ENCODE measurements around the gene KRTAP4-9. TPM values are rescaled to one million over a fixed set of nuclear protein-coding genes. Genes with fewer than 3 reads are reported as not detected.
"Not testable (repeated sequence)": the region's sequence is repeated elsewhere in the genome, so short reads cannot be mapped to it uniquely, and the experiment has no call there.

The KRTAP4-9 gene
- polyA plus RNA-seq, 1 donor from 2014 or later = not detected

DNA sequence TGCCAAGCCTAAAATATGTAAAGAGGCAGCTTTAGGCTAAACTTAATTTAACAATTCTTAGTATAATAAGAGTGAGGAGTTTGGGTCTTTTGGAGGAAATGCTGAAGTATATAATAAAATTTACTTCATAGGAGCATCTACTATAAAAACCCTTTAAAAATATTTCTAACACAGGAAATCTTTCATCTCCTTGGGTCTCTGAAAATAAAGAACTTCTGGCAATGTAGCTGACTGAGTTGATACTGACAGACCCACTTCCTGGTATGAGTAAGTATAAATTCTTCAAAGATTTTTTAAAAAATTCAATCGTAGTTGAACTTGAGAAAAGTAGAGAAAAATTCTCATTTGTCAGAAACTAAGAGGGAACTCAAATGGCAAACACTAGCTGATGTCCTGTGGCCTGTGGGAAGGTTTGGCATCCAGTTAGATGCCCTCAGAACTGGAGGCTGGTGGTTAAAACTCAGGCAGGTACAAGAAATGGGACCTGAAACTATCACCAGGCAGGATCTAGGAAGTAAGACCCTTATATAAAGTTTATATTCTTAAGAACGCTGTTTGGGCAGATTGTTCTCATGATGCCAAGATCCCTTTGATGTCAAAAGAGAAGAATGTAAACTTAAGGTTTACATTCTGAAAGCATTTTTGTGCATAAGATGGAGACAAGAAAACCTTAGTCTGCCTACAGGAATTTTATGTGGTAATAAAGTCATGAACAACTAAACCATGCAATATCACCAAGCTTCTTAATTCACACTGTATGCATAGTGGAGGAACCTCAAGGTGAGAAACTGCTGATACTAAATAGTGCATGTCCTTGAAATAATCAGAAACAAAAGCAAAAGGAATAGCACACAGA is 28.9 kb downstream of the KRTAP4-9 start:
- Histone ChIP-seq H3K27me3 (ENCODE audit: insufficient read depth, low read depth, low read length) (no peaks in the 10 kb centered on the region), H3K4me2 (ENCODE audit: low read length) (no peak overlapping the region), H3K4me3 (ENCODE audit: low read length) (no peak overlapping the region), H3K79me2 (replicated peaks; ENCODE audit: insufficient read depth, low read length) (no peaks in the 10 kb centered on the region), H2AFZ (ENCODE audit: low read depth, low read length) (no peak overlapping the region), H3K9me2 (ENCODE audit: insufficient read depth, low read length) (no peaks in the 10 kb centered on the region), H3K27ac (ENCODE audit: low read length) (no peak overlapping the region), H3K36me3 (ENCODE audit: insufficient read depth, low read length) (no peaks in the 10 kb centered on the region), H3K9ac (ENCODE audit: low read length) (no peak overlapping the region), H4K20me1 (ENCODE audit: insufficient read depth) (no peaks in the 10 kb centered on the region), H3K9me3 (ENCODE audit: low read length) (no peaks in the 10 kb centered on the region), H3F3A (ENCODE audit: insufficient read depth, low read length, poor library complexity, severe bottlenecking) (no peaks in the 10 kb centered on the region)
- TF ChIP-seq POLR2AphosphoS5 (IDR thresholded peaks at IDR 0.05) (no peak), EZH2 (IDR thresholded peaks at IDR 0.05; ENCODE audit: borderline replicate concordance, insufficient read depth, low read length, poor library complexity, severe bottlenecking) (no peak), TAF1 (IDR thresholded peaks at IDR 0.05; ENCODE audit: low read depth) (no peak), EP300 (conservative IDR thresholded peaks at IDR 0.05; ENCODE audit: poor library complexity, severe bottlenecking) (no peak), RAD21 (conservative IDR thresholded peaks at IDR 0.05) (no peak), MXI1 (conservative IDR thresholded peaks at IDR 0.05; ENCODE audit: poor library complexity, severe bottlenecking) (no peak), SMC3 (conservative IDR thresholded peaks at IDR 0.05; ENCODE audit: poor library complexity) (no peak)
- TF ChIP-seq, protein P1, sequence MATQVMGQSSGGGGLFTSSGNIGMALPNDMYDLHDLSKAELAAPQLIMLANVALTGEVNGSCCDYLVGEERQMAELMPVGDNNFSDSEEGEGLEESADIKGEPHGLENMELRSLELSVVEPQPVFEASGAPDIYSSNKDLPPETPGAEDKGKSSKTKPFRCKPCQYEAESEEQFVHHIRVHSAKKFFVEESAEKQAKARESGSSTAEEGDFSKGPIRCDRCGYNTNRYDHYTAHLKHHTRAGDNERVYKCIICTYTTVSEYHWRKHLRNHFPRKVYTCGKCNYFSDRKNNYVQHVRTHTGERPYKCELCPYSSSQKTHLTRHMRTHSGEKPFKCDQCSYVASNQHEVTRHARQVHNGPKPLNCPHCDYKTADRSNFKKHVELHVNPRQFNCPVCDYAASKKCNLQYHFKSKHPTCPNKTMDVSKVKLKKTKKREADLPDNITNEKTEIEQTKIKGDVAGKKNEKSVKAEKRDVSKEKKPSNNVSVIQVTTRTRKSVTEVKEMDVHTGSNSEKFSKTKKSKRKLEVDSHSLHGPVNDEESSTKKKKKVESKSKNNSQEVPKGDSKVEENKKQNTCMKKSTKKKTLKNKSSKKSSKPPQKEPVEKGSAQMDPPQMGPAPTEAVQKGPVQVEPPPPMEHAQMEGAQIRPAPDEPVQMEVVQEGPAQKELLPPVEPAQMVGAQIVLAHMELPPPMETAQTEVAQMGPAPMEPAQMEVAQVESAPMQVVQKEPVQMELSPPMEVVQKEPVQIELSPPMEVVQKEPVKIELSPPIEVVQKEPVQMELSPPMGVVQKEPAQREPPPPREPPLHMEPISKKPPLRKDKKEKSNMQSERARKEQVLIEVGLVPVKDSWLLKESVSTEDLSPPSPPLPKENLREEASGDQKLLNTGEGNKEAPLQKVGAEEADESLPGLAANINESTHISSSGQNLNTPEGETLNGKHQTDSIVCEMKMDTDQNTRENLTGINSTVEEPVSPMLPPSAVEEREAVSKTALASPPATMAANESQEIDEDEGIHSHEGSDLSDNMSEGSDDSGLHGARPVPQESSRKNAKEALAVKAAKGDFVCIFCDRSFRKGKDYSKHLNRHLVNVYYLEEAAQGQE (IDR thresholded peaks at IDR 0.05; ENCODE audit: borderline replicate concordance) = no peak
- TF ChIP-seq, protein P2, sequence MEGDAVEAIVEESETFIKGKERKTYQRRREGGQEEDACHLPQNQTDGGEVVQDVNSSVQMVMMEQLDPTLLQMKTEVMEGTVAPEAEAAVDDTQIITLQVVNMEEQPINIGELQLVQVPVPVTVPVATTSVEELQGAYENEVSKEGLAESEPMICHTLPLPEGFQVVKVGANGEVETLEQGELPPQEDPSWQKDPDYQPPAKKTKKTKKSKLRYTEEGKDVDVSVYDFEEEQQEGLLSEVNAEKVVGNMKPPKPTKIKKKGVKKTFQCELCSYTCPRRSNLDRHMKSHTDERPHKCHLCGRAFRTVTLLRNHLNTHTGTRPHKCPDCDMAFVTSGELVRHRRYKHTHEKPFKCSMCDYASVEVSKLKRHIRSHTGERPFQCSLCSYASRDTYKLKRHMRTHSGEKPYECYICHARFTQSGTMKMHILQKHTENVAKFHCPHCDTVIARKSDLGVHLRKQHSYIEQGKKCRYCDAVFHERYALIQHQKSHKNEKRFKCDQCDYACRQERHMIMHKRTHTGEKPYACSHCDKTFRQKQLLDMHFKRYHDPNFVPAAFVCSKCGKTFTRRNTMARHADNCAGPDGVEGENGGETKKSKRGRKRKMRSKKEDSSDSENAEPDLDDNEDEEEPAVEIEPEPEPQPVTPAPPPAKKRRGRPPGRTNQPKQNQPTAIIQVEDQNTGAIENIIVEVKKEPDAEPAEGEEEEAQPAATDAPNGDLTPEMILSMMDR (IDR thresholded peaks at IDR 0.05; ENCODE audit: poor library complexity, severe bottlenecking) = no peak

DNA sequence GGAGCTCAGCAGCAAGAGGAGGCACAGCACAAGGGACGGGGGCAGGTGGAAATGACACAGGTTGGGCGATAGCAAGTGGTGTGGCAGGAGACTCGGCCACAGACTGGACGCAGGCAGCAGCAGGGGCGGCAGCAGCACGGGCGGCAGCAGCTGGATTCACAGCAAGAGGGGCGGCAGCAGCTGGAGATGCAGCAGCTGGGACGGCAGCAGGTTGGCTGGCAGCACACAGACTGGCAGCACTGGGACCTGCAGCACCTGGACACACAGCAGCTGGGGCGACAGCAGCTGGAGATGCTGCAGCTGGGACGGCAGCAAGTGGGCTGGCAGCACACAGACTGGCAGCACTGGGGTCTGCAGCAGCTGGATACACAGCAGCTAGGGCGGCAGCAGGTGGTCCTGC is 34.7 kb downstream of the KRTAP4-9 start:
- H2AFZ ChIP-seq (ENCODE audit: low read depth, low read length); H3K4me2 ChIP-seq (ENCODE audit: low read length); H3K9me3 ChIP-seq (ENCODE audit: low read length); H3F3A ChIP-seq (ENCODE audit: insufficient read depth, low read length, poor library complexity, severe bottlenecking); H3K36me3 ChIP-seq (ENCODE audit: insufficient read depth, low read length); H4K20me1 ChIP-seq (ENCODE audit: insufficient read depth); H3K27me3 ChIP-seq (ENCODE audit: insufficient read depth, low read depth, low read length); H3K79me2 ChIP-seq (replicated peaks; ENCODE audit: insufficient read depth, low read length); H3K9ac ChIP-seq (ENCODE audit: low read length); H3K4me3 ChIP-seq (ENCODE audit: low read length); H3K9me2 ChIP-seq (ENCODE audit: insufficient read depth, low read length); H3K27ac ChIP-seq (ENCODE audit: low read length): not testable (repeated sequence)

Data from neural cell (in vitro differentiated cells).